Glutamatergic neuron (in vitro differentiated cells): ENCODE measurements around the gene KRT38. TPM values are rescaled to one million over a fixed set of nuclear protein-coding genes. Genes with fewer than 3 reads are reported as not detected.
"Not testable (repeated sequence)": the region's sequence is repeated elsewhere in the genome, so short reads cannot be mapped to it uniquely, and the experiment has no call there.

Source experiments
- DNase-seq: peaks from one replicate; pipeline ENCODE4 v3.0.0; 2022
- H3K27ac Mint-ChIP-seq: one replicate; pipeline ENCODE4 v1.8.0; 2020; ENCODE audit warnings: mild to moderate bottlenecking, mixed read lengths, inconsistent platforms; ENCODE audit not compliant: unreplicated experiment
- H3K27me3 Mint-ChIP-seq: one replicate; pipeline ENCODE4 v1.8.0; 2020; ENCODE audit warnings: mild to moderate bottlenecking, moderate library complexity, mixed read lengths, inconsistent platforms; ENCODE audit not compliant: unreplicated experiment
- H3K36me3 Mint-ChIP-seq: one replicate; pipeline ENCODE4 v1.8.0; 2020; ENCODE audit warnings: mild to moderate bottlenecking, mixed read lengths, inconsistent platforms; ENCODE audit not compliant: unreplicated experiment
- H3K4me1 Mint-ChIP-seq: one replicate; pipeline ENCODE4 v1.8.0; 2020; ENCODE audit warnings: mild to moderate bottlenecking, low read depth, mixed read lengths, inconsistent platforms; ENCODE audit not compliant: unreplicated experiment
- H3K4me3 Mint-ChIP-seq: one replicate; pipeline ENCODE4 v1.8.0; 2020; ENCODE audit warnings: mild to moderate bottlenecking, mixed read lengths, inconsistent platforms; ENCODE audit not compliant: unreplicated experiment
- H3K9me3 Mint-ChIP-seq: one replicate; pipeline ENCODE4 v1.8.0; 2020; ENCODE audit warnings: mild to moderate bottlenecking, moderate library complexity, mixed read lengths, inconsistent platforms; ENCODE audit not compliant: unreplicated experiment
- total RNA-seq: library from RNA; stranded (reverse); fragmentation: NEBNext Ultra II Directional; extraction: Animal tissue kit (Norgen Biotek cat#: 25700); gene quantifications from one replicate; pipeline ENCODE4 v1.2.1, GENCODE V29; 2021; ENCODE audit not compliant: unreplicated experiment
- TF ChIP-seq, protein P1 (sequence below): fragments of 200-600 bp; sonication (generic); IDR thresholded peaks from one replicate; pipeline ENCODE4 v1.5.0; 2021; ENCODE audit not compliant: partially characterized antibody, unreplicated experiment

The KRT38 gene
- total RNA-seq, 1 donor from 2014 or later, result not detected

DNA sequence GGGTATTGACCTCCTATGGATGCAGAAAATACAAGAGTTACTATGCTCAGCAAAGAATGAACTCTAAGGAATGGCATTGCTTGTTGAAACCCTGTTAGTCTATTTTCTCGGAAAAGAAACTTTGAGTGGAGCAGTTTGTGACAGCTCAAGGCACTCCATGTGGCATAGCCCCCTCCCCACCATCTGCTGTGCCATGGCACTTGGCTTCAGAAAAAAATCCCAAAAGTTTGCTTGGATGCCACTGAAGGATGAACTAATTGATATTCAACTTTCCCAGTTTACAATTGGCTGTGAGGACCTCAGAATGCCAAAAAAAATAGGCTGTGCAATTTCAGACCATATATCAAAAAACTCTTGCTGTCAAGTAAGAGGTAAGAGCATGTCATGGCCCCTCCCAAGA lies 45.2 kb downstream of the KRT38 start:
- Mint-ChIP-seq H3K27me3 (peaks cover 5% of the 10 kb centered on the region), H3K4me3 (no peak overlapping the region), H3K36me3 (no peaks in the 10 kb centered on the region), H3K9me3 (peaks cover 4% of the 10 kb centered on the region), H3K4me1 (peaks cover 1% of the 10 kb centered on the region), H3K27ac (no peak overlapping the region)
- no peak for DNase-seq
- TF ChIP-seq, protein P1, sequence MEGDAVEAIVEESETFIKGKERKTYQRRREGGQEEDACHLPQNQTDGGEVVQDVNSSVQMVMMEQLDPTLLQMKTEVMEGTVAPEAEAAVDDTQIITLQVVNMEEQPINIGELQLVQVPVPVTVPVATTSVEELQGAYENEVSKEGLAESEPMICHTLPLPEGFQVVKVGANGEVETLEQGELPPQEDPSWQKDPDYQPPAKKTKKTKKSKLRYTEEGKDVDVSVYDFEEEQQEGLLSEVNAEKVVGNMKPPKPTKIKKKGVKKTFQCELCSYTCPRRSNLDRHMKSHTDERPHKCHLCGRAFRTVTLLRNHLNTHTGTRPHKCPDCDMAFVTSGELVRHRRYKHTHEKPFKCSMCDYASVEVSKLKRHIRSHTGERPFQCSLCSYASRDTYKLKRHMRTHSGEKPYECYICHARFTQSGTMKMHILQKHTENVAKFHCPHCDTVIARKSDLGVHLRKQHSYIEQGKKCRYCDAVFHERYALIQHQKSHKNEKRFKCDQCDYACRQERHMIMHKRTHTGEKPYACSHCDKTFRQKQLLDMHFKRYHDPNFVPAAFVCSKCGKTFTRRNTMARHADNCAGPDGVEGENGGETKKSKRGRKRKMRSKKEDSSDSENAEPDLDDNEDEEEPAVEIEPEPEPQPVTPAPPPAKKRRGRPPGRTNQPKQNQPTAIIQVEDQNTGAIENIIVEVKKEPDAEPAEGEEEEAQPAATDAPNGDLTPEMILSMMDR, result no peak

DNA sequence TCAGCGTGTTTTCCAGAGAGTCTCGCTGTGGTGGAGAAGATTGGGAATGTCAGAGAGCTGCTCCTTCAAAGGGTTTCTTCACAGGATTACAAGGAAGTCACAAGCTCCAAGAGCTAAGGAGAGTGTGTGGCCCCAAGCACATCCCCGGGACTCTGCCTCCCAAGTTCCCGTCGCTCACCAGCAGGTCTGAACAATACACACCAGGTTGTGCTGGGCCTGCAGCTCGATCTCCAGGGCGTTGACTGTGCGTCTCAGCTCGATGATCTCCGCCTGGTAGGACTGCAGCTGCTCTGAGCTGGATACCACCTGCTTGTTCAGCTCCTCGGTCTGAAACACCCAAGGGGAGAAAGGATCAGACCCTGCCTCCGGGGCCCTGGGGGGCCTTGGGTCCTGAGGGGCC lies 45.7 kb downstream of the KRT38 start:
- H3K27ac Mint-ChIP-seq, H3K4me3 Mint-ChIP-seq, H3K36me3 Mint-ChIP-seq, DNase-seq, H3K27me3 Mint-ChIP-seq, H3K4me1 Mint-ChIP-seq, H3K9me3 Mint-ChIP-seq: not testable (repeated sequence)

DNA sequence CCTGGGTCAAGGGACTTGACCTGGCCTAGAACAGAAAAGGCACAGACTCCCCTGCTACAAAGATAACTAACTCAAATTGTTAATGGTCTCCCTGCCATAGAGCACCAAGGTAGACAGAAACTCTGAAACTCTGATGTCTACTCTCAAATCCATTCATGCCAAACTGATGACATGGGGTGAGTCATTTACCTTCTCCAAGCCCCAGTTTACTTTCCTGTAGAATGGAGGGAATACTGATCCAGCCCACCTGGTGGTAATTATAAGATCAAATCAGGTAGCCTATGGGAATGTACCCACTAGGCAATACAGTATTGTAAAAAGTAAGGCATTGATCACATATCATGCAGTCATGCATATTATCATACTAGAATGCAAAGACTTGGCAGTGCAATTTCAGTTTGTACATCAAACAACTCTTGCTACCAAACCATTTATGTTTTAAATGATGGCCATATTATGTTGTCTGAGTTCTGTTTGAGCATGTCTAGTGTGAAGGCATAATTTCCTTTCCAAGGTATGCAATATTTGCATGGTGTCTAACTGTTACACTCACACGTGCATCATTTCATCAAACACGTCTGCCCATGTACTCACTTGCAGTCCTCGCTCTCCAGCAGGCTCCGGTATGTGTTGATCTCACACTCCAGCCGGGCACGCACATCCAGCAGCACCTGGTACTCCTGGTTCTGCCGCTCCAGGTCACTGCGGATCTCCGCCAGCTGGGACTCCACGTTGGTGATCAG lies 46.4 kb downstream of the KRT38 start:
- Mint-ChIP-seq H3K36me3 (no peaks in the 10 kb centered on the region), H3K4me3 (no peak overlapping the region), H3K27ac (no peak overlapping the region), H3K27me3 (peaks cover 5% of the 10 kb centered on the region), H3K4me1 (no peaks in the 10 kb centered on the region), H3K9me3 (peaks cover 4% of the 10 kb centered on the region)
- DNase-seq, result no peak
- TF ChIP-seq, protein P1, result no peak

DNA sequence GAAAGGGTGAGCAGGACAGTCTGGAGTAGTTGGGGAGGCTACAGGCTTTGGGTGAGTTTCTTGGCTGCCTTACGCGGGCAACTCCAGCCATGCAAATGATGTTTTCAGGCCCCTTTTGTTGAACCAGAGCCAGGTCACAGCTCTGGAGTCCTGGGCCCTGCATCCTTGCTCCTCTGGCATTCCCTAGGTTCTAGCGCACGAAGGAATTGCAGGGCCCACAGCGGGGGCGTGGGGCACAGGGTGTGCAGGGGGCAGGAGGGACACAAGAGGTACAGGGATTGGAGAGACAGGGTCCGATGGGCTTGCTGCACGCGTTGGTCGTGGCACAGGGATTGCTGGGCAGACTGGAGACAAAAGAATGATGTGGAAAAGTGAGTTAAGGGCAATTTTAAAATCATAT lies 47.0 kb downstream of the KRT38 start:
- H3K27me3 Mint-ChIP-seq, result peaks cover 5% of the 10 kb centered on the region
- H3K4me1 Mint-ChIP-seq, result no peaks in the 10 kb centered on the region
- no peak overlapping the region for H3K27ac Mint-ChIP-seq
- TF ChIP-seq, protein P1, result no peak
- H3K36me3 Mint-ChIP-seq, result no peaks in the 10 kb centered on the region
- DNase-seq, result no peak
- H3K9me3 Mint-ChIP-seq, result peaks cover 4% of the 10 kb centered on the region
- H3K4me3 Mint-ChIP-seq, result no peak overlapping the region

DNA sequence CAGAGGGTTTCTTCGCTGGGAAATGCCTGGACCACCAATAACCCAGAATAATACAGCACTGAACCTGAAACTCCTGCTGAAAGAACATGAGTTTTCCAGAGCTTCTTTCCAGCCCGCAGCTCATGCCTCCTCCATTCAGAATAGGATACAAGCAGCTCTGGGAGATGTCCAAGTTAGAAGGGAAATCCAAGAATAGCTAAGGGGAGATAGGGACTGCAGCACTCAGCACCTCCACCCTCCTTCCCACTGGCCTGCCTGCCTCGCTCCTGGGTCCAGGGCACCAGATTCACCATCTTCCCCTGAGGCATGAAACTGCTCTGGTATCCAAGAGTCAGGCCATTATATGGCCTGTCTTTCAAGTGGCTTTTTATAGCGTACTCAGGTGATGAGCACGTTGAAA lies 47.5 kb downstream of the KRT38 start:
- peaks cover 4% of the 10 kb centered on the region for H3K9me3 Mint-ChIP-seq
- TF ChIP-seq, protein P1, result no peak
- no peak overlapping the region for H3K27ac Mint-ChIP-seq
- no peak for DNase-seq
- no peaks in the 10 kb centered on the region for H3K36me3 Mint-ChIP-seq
- no peak overlapping the region for H3K4me3 Mint-ChIP-seq
- no peaks in the 10 kb centered on the region for H3K4me1 Mint-ChIP-seq
- peaks cover 5% of the 10 kb centered on the region for H3K27me3 Mint-ChIP-seq
